Rectal smooth muscle tissue (tissue), 1 donor: ENCODE results near the gene ZNF300.

Experiments
- H3K27ac ChIP-seq: one replicate; pipeline ENCODE4 v1.7.0; 2013; ENCODE audit warnings: low read depth, low read length, inconsistent platforms
- H3K27me3 ChIP-seq: one replicate; pipeline ENCODE4 v1.7.0; 2013; ENCODE audit warnings: low read length; ENCODE audit not compliant: control insufficient read depth, insufficient read depth
- H3K36me3 ChIP-seq: one replicate; pipeline ENCODE4 v1.7.0; 2013; ENCODE audit warnings: low read length; ENCODE audit not compliant: control insufficient read depth, insufficient read depth
- H3K4me1 ChIP-seq: one replicate; pipeline ENCODE4 v1.7.0; 2013; ENCODE audit warnings: low read length; ENCODE audit not compliant: control insufficient read depth, insufficient read depth
- H3K4me3 ChIP-seq: one replicate; pipeline ENCODE4 v1.7.0; 2013; ENCODE audit warnings: low read length
- H3K9ac ChIP-seq: one replicate; pipeline ENCODE4 v1.7.0; 2013; ENCODE audit warnings: low read length

Gene ZNF300

DNA sequence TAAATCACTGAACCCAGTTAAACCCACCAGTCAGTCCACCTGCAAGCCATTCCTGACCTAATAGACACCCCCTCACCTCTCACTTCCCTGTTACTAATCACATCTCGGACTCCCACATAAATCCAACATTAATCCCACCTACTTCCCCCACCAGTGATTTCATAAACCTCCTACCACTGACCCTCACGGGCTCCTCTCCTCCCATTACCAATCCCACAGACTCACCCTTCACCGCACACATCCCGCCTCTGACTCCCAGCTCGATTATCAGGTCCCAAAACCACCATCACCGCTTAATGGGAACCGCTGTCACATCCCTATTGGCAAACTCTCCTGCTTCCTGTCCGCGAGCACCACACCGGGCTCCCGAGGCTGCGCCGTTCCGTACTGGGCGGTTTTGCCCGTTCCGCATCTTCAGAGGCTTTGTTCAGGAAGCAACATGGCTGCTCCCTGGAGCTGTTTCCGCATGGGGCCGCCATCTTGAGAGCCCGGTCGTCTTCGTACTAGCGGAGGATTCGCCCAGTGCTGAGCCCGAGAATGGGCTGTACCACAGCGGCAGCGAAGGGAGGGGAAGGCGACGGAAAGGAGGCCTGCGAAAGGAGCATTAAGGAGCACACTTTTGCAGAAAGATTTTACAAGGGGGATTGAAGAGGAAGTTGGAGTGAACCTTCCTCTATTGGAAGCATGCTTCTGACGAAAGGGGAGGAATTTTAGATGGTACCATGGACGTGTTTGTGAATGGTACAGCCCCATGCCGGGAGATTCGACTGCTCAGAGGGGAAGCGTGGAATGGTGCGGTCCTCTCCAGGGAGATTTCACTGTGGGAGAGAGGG is at the start of gene ZNF300:
Gene ZNF300 (minus strand): TSS at position 502 of the 833 bp plus-strand sequence. CDS start 1,825 bp downstream, outside the sequence.
- Histone ChIP-seq H3K27ac (peak within 1 kb of the TSS; percentile 73), H3K9ac (no peak within 1 kb of the TSS), H3K27me3 (no peaks in the 10 kb centered on the region), H3K4me3 (peak within 1 kb of the TSS; percentile 87), H3K36me3 (no peaks in the 10 kb centered on the region), H3K4me1 (no peaks in the 10 kb centered on the region)

- Histone ChIP-seq H3K4me3 (no peak overlapping the region), H3K36me3 (peaks cover 2% of the 10 kb centered on the region), H3K4me1 (peaks cover 3% of the 10 kb centered on the region)
These were observed 43.8 kb upstream of the ZNF300 start for GRCh38 chr5:150948539-150948938.

GRCh38 chr5:150946351-150946905 is 41.6 kb upstream of the ZNF300 start:
- Histone ChIP-seq H3K36me3 (peaks cover 2% of the 10 kb centered on the region), H3K9ac (peak overlapping the region; percentile 84), H3K27me3 (no peaks in the 10 kb centered on the region), H3K4me1 (peaks cover 3% of the 10 kb centered on the region), H3K4me3 (peak overlapping the region; percentile 77), H3K27ac (peak overlapping the region; percentile 91)

More at GRCh38 chr5:150948539-150948938, 43.8 kb upstream of the ZNF300 start:
- Histone ChIP-seq H3K27me3 (no peaks in the 10 kb centered on the region), H3K9ac (no peak overlapping the region), H3K27ac (no peak overlapping the region)

DNA sequence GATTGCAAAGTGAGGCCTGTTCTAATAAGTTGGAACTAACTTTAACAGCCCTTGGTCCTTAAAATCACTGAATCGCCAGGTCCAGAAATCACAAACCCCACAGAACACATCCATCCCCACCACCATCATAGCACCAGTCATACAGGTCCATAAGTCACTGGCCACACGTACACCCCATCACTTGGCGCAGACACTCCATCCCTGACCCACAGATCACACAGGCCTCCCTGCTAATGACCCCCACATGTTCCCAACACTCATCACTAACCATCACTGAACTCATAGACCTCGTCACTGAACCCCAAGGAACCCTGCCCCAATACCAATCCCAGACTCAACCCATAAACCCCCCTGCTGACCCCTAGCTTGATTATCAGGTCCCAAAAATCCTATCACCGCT is 41.2 kb upstream of the ZNF300 start:
- peak overlapping the region; percentile 77 for H3K4me3 ChIP-seq
- peak overlapping the region; percentile 91 for H3K27ac ChIP-seq
- peak overlapping the region; percentile 84 for H3K9ac ChIP-seq
- H3K4me1 ChIP-seq, result peaks cover 3% of the 10 kb centered on the region
- peaks cover 5% of the 10 kb centered on the region for H3K36me3 ChIP-seq
- H3K27me3 ChIP-seq, result no peaks in the 10 kb centered on the region

DNA sequence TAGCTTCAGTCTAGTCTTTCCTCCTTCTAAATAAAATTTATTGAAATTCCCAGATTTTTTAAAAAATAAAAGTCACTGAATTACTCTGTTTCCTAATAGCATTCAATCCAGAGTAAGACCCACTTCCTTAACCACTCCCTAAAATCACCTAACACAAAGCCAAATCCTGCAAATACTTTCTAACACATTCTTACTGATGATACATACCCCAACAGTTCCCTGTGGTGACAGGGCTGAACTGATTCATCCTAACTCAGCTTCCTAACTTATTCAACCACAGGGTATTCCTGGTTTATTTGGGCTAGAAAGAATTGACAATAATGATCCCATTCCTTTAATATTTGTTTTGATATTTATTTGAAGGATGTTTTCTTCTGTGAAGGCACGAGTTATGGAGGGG is 40.7 kb upstream of the ZNF300 start:
- Histone ChIP-seq H3K4me3 (peak overlapping the region; percentile 77), H3K36me3 (peaks cover 5% of the 10 kb centered on the region), H3K27me3 (no peaks in the 10 kb centered on the region), H3K27ac (no peak overlapping the region), H3K9ac (no peak overlapping the region), H3K4me1 (peaks cover 3% of the 10 kb centered on the region)

DNA sequence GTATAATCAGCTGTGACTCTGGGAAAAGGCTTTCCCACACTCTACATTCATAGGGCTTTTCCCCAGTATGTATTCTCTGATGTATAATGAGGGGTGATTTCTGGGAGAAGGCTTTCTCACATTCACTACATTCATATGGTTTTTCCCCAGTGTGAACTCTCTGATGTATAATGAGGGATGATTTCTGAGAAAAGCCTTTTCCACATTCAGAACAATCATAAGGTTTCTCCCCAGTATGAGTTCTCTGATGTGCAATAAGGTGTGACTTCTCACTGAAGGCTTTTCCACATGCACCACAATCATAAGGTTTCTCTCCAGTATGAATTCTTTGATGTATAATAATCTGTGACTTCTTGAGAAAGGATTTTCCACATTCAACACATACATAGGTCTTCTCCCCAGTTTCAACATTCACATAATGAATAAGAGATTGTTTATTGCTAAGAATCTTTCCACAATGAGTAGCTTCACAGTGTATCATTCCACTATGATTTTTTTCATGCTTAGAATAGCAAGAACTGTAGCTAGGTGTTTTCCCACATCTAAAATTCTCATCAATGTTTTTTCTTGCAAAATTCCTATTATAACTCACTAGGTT is 26.7 kb upstream of the ZNF300 start:
- Histone ChIP-seq H3K27me3 (no peaks in the 10 kb centered on the region), H3K36me3 (peaks cover 6% of the 10 kb centered on the region), H3K4me1 (no peaks in the 10 kb centered on the region), H3K9ac (no peak overlapping the region), H3K4me3 (no peak overlapping the region), H3K27ac (no peak overlapping the region)

GRCh38 chr5:150918613-150919012 is 13.8 kb upstream of the ZNF300 start:
- Histone ChIP-seq H3K27ac (no peak overlapping the region), H3K27me3 (no peaks in the 10 kb centered on the region), H3K36me3 (no peaks in the 10 kb centered on the region), H3K4me1 (no peaks in the 10 kb centered on the region), H3K4me3 (no peak overlapping the region), H3K9ac (no peak overlapping the region)

DNA sequence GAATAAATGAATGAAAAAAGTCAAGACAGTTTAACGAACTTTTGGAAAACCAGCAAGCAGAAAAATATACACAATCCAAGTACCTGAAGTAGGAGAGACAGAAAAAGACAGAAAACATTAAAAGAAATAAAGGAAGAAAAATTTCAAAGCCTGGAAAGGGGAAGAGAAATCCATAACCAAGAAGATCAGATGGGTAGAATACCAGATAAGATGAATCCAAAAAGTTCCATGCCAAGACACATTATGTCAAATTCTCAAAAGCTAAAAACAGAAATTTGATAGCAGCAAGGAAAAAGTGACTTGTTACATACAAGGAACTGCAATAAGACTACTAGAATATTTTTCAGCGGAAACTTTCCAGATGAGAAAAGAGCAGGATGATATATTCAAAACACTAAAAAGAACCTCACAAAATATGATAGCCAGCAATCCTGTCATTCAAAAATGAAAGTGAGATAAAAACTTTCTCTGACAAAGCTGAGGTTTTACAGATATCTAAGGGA is 7.6 kb upstream of the ZNF300 start:
- no peak overlapping the region for H3K4me3 ChIP-seq
- no peak overlapping the region for H3K27ac ChIP-seq
- no peaks in the 10 kb centered on the region for H3K27me3 ChIP-seq
- H3K36me3 ChIP-seq, result no peaks in the 10 kb centered on the region
- no peak overlapping the region for H3K9ac ChIP-seq
- no peaks in the 10 kb centered on the region for H3K4me1 ChIP-seq

- Histone ChIP-seq H3K27me3 (no peaks in the 10 kb centered on the region), H3K4me1 (no peaks in the 10 kb centered on the region), H3K27ac (peak overlapping the region; percentile 73), H3K36me3 (no peaks in the 10 kb centered on the region), H3K9ac (no peak overlapping the region), H3K4me3 (peak overlapping the region; percentile 87)
These were observed 518 bp upstream of the ZNF300 start for GRCh38 chr5:150905312-150905683.

GRCh38 chr5:150901446-150901845 is 3.3 kb downstream of the ZNF300 start:
- H3K36me3 ChIP-seq, result no peaks in the 10 kb centered on the region
- no peaks in the 10 kb centered on the region for H3K4me1 ChIP-seq
- no peak overlapping the region for H3K9ac ChIP-seq
- no peak overlapping the region for H3K27ac ChIP-seq
- no peak overlapping the region for H3K4me3 ChIP-seq
- H3K27me3 ChIP-seq, result no peaks in the 10 kb centered on the region

DNA sequence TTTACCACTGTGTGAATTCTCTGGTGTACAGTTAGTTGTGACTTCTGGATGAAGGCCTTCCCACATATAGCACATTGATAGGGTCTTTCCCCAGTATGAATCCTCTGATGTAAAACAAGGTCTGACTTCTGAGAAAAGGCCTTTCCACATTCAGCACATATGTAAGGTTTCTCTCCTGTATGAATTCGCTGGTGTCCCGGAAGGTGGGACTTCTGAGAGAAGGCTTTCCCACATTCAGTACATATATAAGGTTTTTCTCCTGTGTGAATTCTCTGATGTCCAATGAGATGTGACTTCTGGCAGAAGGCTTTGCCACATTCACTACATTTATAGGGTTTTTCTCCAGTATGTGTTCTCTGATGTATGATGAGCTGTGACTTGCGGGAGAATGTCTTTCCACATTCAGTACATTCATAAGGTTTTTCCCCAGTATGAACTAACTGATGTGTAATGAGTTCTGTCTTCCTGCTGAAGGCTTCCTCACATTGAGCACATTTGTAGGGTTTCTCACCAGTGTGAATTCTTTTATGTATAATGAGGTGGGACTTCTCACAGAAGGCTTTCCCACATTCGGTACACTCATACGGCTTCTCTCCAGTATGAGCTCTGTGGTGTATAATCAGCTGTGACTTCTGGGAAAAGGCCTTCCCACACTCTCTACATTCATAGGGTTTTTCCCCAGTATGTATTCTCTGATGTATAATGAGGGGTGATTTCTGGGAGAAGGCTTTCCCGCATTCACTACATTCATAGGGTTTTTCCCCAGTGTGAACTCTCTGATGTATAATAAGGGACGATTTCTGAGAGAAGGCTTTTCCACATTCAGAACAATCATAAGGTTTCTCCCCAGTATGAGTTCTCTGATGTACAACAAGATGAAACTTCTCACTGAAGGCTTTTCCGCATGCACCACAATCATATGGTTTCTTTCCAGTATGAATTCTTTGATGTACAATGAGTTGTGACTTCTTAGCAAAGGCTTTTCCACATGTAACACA is 9.1 kb downstream of the ZNF300 start:
- Histone ChIP-seq H3K27me3 (no peaks in the 10 kb centered on the region), H3K36me3 (no peaks in the 10 kb centered on the region), H3K27ac (no peak overlapping the region), H3K4me3 (no peak overlapping the region), H3K9ac (no peak overlapping the region), H3K4me1 (no peaks in the 10 kb centered on the region)

- Histone ChIP-seq H3K27me3 (no peaks in the 10 kb centered on the region), H3K4me1 (no peaks in the 10 kb centered on the region), H3K4me3 (no peak overlapping the region), H3K9ac (no peak overlapping the region), H3K36me3 (no peaks in the 10 kb centered on the region), H3K27ac (no peak overlapping the region)
These were observed 25.4 kb downstream of the ZNF300 start for GRCh38 chr5:150879358-150879757.
